ENCODE data around the gene NDUFA13.

NDUFA13 gene

GRCh38 chr19:19513682-19514081 lies 2.3 kb upstream of the NDUFA13 start:
- no peak for DNase-seq

- no peak for DNase-seq
Observed at GRCh38 chr19:19514215-19514657, 1.8 kb upstream of the NDUFA13 start.

DNA sequence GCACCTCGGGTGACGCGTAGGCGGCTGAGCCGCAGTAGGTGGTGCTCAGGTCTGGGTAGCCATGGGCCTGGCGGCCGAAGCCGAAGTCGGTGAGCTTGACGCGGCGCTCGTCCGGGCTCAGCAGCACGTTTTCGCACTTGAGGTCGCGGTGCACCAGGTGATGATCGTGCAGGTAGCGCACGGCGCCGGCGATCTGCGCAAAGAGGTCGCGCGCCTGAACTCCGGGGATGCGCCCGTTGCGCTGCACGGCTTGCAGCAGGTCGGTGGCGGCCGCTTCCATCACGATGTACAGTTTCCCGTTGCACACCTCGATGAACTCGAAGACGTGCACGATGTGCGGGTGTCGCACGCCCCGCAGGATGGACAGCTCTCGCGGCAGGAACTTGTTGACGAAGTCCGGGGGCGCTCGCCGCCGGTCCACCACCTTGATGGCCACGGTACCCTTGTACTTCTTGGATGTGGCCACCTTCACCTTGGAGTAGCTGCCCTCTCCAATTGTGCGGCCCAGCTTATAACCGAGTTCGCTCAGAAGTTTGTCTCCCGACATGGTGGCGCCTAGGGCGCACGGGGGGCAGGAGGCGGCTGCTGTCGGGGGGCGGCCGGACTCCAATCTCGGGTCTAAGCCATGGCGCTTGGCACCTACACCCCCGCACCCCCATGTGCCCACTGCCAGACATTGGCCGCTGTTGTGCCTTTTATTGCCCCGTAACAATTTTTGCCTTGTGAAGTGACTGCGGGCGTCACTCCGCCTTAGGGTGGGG lies 964 bp upstream of the NDUFA13 start, which contains the start of gene TSSK6:
TSS of gene TSSK6 (minus strand) at position 668 of the 761 bp plus-strand sequence. CDS start at position 547, 121 bp downstream.
- DNase-seq: no peak

DNA sequence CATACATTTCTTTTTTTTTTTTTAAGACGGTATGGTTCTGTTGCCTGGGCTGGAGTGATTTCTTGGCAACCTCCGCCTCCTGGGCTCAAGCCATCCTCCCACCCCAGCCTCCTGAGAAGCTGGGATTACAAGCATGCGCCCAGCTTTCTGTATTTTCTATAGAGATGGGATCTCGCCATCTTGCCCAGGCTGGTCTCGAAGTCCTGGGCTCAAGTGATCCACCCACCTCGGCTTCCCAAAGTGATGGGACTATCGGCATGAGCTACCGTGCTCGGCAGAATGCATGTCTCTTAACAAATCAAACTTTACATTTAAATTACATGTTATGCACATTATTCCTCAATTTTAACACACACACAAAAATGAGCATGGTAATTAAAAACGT lies 1.2 kb downstream of the NDUFA13 start:
- DNase-seq: no peak

- DNase-seq: no peak
Observed at GRCh38 chr19:19520989-19521388, 5.0 kb downstream of the NDUFA13 start.

DNA sequence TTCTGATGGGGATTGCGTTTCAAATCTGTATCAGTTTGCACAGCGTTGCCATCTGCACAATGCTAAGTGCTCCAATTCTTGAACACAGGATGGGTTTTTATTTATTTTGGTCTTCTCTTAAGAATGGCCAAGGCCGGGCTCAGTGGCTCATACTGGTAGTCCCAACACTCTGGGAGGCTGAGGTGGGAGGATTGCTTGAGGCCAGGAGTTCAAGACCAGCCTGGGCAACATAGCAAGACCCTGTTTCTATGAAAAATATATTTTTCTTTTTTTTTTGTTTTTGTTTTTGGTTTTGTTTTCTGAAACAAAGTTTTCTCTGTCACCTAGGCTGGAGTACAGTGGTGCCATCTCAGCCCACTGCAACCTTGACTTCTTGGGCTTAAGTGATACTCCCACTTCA lies 7.2 kb downstream of the NDUFA13 start:
- no peak for DNase-seq

- no peak for DNase-seq
Observed at GRCh38 chr19:19524053-19524452, 8.0 kb downstream of the NDUFA13 start.

DNA sequence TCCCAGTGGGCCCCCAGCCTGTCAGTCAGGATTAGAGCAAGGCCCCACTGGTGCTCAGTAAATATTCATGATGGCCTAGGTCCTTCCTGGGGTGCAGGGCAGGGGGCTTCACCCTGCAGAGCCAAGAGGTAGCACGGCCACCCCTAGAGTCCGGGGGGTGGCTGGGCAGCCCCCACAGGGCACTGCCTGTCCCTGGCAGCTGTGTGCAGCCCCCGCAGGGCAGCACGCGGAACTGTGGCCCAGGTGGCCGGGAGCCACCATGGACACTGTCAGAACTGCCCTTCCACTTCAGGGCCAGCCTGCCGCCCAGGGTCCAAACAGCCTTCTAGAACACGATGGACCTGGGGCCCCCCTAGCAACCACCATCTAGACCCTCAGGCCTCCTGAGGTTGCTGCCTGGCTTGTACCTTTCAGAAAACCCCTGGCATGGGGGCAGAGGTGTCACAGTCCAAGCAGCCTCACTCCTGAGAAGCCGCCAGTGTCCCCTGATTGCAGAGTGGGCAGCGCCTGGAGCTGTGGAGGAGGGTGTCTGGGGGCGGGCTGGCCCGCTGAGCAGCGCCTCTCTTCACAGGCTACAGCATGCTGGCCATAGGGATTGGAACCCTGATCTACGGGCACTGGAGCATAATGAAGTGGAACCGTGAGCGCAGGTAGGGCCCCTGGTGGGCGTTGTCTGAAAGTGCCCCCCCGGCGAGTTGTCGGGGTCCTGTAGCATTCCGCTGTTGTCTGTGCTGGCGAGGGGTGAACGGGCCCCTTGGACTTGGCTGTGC lies 9.8 kb downstream of the NDUFA13 start:
- no peak for DNase-seq

- peak; percentile 30 for DNase-seq
Observed at GRCh38 chr19:19526581-19527370, 10.8 kb downstream of the NDUFA13 start.

- DNase-seq: no peak
Observed at GRCh38 chr19:19527371-19527656, 11.3 kb downstream of the NDUFA13 start.

DNA sequence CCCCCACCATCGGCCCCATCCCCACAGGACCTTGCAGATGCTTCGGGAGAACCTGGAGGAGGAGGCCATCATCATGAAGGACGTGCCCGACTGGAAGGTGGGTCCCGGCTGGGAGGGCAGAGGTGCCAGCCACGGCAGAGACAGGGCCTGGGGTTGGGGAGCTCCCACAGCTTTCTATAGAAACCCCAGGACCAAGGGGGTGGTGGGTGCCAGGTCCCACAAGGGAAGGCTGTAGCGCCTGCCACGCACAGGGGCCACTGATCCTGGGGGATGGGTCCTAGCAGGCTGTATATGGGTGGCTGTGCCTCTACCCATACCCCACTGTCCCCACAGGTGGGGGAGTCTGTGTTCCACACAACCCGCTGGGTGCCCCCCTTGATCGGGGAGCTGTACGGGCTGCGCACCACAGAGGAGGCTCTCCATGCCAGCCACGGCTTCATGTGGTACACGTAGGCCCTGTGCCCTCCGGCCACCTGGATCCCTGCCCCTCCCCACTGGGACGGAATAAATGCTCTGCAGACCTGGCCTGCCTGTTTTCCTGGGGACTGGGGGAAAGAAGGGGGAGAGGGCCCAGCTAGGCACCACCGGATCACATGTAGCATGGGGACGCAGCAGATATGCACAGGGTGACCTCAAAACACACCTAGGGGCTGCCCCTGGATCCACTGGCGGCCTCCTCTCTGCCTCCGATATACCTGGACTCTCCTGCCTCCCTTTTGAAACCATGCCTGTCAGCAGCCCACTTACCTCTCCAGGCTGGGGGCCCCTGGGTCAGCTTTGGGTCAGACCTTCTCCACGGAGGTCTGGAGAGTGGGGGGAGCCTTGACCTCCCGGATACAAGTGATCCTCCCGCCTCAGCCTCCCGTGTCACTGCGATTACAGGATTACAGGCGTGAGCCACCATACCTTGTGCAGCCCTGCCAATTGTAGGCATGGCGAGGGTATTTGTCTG lies 11.9 kb downstream of the NDUFA13 start:
- DNase-seq: no peak

DNA sequence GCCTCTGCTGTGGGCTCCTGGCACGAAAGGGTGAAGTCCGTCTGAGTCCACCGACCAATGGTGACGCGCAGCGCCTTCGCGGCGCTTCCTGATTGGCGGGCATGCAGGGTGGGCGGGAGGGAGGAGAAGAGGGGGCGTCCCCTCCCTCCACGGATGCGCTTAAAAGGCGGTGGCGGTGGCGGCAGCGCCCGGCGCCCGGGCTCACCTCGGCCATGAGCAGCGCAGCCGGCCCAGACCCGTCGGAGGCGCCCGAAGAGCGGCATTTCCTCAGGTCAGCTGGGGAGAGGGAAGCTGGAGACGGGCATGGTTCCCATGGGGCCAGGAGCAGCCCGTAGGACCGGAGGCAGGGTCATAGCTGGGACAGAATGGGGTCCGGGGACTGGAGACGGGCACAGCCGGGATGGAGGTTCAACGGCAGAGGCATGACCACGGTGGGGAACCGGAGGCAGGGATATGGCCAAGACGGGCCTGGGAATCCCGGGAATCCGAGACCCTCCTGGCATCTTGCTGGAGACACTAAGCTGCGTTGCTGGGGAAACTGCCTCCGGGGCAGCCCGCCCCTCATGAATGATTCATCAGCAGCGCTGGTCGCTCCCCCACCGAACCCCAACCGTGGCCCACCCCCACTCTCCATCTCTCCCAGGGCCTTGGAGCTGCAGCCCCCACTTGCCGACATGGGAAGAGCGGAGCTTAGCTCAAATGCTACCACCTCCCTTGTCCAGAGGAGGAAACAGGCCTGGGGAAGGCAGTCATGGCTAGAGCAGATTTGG lies 12.9 kb downstream of the NDUFA13 start, which contains the start of gene YJEFN3:
TSS of gene YJEFN3 (plus strand) at position 191 of the 770 bp plus-strand sequence. CDS start at position 213, 22 bp downstream.
- DNase-seq: peak; percentile 66

DNA sequence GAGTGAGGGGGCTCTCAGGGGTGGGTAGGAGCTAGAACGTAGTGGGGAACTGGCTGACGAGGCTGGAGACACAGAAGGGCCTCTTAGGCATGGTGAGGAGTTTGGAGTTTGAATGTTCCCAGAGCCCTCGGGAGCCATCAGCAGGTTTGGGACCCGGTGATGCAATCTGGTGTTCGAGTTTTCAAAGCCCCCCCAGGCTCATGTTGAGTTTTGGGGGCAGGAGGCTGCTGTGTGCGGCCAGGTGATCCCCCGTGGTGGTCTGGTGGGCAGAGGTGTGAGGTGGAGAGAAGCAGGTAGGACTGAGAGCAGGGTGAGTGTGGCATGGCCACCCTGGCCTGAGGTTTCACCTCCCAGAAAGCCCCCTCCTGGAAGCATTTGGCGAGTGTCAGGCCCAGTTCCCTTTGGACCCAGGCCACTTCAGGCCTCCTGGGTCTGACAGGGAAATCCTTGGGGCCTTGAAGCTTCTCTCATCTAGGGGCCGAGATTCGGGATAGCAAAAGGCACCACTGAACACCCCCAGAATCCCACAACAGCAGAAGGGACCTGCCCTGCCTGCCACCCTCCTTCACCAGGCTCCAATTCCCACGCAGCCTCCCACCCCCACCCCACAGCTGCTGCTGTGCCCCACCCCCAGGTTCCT lies 13.9 kb downstream of the NDUFA13 start:
- DNase-seq: no peak

DNA sequence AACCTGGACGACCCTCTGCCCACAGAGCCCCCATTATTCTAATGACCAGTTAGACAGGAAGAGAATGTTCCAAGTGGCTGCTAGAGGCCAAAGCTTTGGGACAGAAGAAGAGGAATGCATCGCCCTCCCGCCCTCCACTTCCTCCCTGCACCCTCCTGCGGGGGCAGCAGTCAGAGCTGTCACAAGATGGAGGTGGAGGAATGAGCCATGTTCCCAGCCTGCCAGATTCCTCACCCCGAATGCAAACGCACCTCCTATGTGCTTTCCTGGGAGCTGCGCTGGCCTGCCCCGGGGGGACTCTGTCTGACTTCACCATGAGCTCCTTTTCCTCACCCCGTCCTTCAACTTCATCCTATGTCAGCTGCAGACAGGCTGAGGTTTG lies 14.4 kb downstream of the NDUFA13 start:
- no peak for DNase-seq

DNA sequence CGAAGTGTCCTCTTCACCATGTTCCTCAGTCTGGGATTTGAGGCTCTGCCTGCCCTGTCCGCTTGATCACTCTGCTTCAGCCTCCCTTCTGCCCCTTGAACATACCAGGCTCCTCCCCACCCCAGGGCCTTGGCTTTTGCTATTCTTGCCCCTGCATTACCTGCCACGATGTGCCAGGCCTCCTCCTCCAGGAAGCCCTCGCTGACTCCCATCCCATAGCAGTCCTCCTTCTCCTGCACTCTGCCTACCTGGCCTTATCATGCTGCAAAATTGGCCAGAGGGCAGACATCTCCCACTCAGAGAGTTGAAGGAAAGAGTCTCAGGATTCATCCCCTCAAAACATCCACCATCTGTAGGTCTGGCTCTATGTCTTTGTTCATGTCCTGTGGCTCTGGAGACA lies 14.9 kb downstream of the NDUFA13 start:
- no peak for DNase-seq

DNA sequence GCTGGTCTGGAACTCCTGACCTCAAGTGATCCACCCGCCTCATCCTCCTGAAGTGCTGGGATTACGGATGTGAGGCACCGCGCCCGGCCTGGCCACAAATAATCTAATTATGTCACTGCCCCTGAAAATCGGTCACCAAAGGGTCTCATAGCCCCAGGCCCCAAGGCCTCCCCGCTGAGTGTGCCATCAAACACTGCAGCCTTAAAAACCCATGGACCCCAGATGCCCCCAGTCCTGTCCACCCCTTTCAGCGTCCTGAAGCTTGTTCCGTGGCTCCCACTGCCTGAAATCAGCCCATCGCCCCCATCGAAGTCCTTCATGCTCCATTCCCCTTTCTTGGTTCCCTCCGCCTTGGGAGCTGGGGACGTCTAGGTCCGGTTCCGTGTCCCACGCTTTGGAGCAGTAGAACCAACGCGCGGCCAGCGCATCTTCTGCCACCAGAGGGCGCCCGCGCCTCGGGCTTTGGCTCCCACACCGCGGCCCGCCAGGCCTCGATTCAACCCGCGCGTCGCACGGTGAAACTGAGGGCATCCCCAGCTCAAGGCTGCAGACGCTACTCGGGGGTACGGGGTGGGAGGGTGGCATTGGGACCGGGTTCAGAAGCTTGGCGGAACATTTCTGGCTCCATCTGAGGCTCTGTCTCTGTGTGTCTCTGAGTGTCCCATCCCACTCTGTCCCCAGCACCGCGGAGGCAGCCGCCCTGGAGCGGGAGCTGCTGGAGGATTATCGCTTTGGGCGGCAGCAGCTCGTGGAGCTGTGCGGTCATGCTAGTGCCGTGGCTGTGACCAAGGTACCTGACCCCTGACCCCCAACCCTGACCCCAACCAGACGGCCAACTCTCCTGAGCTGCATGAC lies 16.2 kb downstream of the NDUFA13 start:
- peak; percentile 80 for DNase-seq

GRCh38 chr19:19532806-19533701 lies 17.0 kb downstream of the NDUFA13 start:
- DNase-seq: no peak

- DNase-seq: no peak
Observed at GRCh38 chr19:19533841-19534240, 17.8 kb downstream of the NDUFA13 start.

Measured in midbrain (tissue), 1 donor.